ENCODE measurements around the gene ABCC3.

- TF ChIP-seq POLR2A (IDR thresholded peaks at IDR 0.05) = no peak
- no peak for TF ChIP-seq CTCF (IDR thresholded peaks at IDR 0.05)
These were observed 39.8 kb upstream of the ABCC3 start for GRCh38 chr17:50594892-50595291.
